Mesothelial cell of epicardium (in vitro differentiated cells): Measurements from ENCODE around the gene PXDC1. TPM values are rescaled to one million over a fixed set of nuclear protein-coding genes. Genes with fewer than 3 reads are reported as not detected.
"Not testable (repeated sequence)": the region's sequence is repeated elsewhere in the genome, so short reads cannot be mapped to it uniquely, and the experiment has no call there.

ENCODE experiments used
- DNase-seq, 2 experiments: peaks; one replicate each; pipeline ENCODE4 v3.0.0; 2021; ENCODE audit warnings: low spot score in 2 of 2; ENCODE audit not compliant: unreplicated experiment in 2 of 2
- H3K27ac Mint-ChIP-seq: 2 replicates; pipeline ENCODE4 v1.8.0; 2021; ENCODE audit warnings: mixed read lengths
- H3K27me3 Mint-ChIP-seq: 2 replicates; pipeline ENCODE4 v1.8.0; 2021; ENCODE audit warnings: low read depth, mixed read lengths
- H3K36me3 Mint-ChIP-seq: 2 replicates; pipeline ENCODE4 v1.8.0; 2021; ENCODE audit warnings: mixed read lengths
- H3K4me1 Mint-ChIP-seq: 2 replicates; pipeline ENCODE4 v1.8.0; 2021; ENCODE audit warnings: mixed read lengths
- H3K4me3 Mint-ChIP-seq: 2 replicates; pipeline ENCODE4 v1.8.0; 2021; ENCODE audit warnings: mild to moderate bottlenecking, moderate library complexity, mixed read lengths
- H3K9me3 Mint-ChIP-seq: 2 replicates; pipeline ENCODE4 v1.8.0; 2021; ENCODE audit warnings: mixed read lengths
- total RNA-seq: library from RNA; stranded (reverse); gene quantifications from 3 replicates; pipeline ENCODE4 v1.2.1, GENCODE V29; 2021
- TF ChIP-seq, protein P1 (sequence below): fragments of 200-600 bp; sonication (generic); IDR thresholded peaks from one replicate; pipeline ENCODE4 v1.5.0; 2021; ENCODE audit warnings: antibody characterized with exemption; ENCODE audit not compliant: unreplicated experiment

PXDC1 gene
- total RNA-seq, 1 donor from 2014 or later: 33.8 TPM

- TF ChIP-seq, protein P1, sequence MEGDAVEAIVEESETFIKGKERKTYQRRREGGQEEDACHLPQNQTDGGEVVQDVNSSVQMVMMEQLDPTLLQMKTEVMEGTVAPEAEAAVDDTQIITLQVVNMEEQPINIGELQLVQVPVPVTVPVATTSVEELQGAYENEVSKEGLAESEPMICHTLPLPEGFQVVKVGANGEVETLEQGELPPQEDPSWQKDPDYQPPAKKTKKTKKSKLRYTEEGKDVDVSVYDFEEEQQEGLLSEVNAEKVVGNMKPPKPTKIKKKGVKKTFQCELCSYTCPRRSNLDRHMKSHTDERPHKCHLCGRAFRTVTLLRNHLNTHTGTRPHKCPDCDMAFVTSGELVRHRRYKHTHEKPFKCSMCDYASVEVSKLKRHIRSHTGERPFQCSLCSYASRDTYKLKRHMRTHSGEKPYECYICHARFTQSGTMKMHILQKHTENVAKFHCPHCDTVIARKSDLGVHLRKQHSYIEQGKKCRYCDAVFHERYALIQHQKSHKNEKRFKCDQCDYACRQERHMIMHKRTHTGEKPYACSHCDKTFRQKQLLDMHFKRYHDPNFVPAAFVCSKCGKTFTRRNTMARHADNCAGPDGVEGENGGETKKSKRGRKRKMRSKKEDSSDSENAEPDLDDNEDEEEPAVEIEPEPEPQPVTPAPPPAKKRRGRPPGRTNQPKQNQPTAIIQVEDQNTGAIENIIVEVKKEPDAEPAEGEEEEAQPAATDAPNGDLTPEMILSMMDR: no peak
- no peak for DNase-seq
- Mint-ChIP-seq H3K4me1 (no peaks in the 10 kb centered on the region), H3K4me3 (no peak overlapping the region), H3K27ac (no peak overlapping the region), H3K27me3 (no peaks in the 10 kb centered on the region), H3K9me3 (no peaks in the 10 kb centered on the region), H3K36me3 (no peaks in the 10 kb centered on the region)
These were observed 61.0 kb downstream of the PXDC1 start for GRCh38 chr6:3690506-3690905.

GRCh38 chr6:3687847-3688246, 63.7 kb downstream of the PXDC1 start:
- Mint-ChIP-seq H3K4me1 (no peaks in the 10 kb centered on the region), H3K27me3 (no peaks in the 10 kb centered on the region), H3K27ac (no peak overlapping the region), H3K9me3 (no peaks in the 10 kb centered on the region), H3K4me3 (no peak overlapping the region), H3K36me3 (no peaks in the 10 kb centered on the region)
- no peak for DNase-seq
- TF ChIP-seq, protein P1: no peak

DNA sequence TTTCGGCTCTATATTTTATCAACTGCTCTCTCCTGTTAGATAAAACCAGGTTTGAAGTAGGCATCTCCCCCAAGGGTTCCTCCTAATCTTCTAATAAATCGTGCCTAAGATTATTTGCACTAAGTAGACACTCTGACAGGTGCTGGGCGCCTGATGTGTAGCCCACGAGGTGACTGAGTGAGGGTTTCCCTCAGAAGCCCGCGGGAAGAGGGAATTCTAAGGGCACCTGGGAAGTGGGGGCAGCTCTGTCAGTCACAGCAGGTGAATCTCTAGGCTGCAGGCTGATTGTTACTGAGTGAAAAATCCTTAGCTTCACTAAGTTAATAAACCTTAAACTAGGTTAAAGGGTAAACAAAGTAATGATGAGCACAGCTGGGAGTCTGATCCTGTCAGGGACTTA, 68.2 kb downstream of the PXDC1 start:
- H3K27me3 Mint-ChIP-seq: no peaks in the 10 kb centered on the region
- DNase-seq: no peak
- peaks cover 7% of the 10 kb centered on the region for H3K9me3 Mint-ChIP-seq
- H3K4me1 Mint-ChIP-seq: no peaks in the 10 kb centered on the region
- TF ChIP-seq, protein P1: no peak
- no peak overlapping the region for H3K27ac Mint-ChIP-seq
- no peak overlapping the region for H3K4me3 Mint-ChIP-seq
- no peaks in the 10 kb centered on the region for H3K36me3 Mint-ChIP-seq

- DNase-seq: no peak
- no peak overlapping the region for H3K27ac Mint-ChIP-seq
- H3K36me3 Mint-ChIP-seq: no peaks in the 10 kb centered on the region
- H3K4me3 Mint-ChIP-seq: no peak overlapping the region
- H3K9me3 Mint-ChIP-seq: peaks cover 37% of the 10 kb centered on the region
- no peaks in the 10 kb centered on the region for H3K4me1 Mint-ChIP-seq
- TF ChIP-seq, protein P1: no peak
- H3K27me3 Mint-ChIP-seq: no peaks in the 10 kb centered on the region
These were observed 72.6 kb downstream of the PXDC1 start for GRCh38 chr6:3678946-3679345.

GRCh38 chr6:3677751-3678150, 73.8 kb downstream of the PXDC1 start:
- not testable (repeated sequence) for H3K4me1 Mint-ChIP-seq, H3K4me3 Mint-ChIP-seq, H3K36me3 Mint-ChIP-seq, H3K27ac Mint-ChIP-seq, DNase-seq, H3K27me3 Mint-ChIP-seq
- H3K9me3 Mint-ChIP-seq: peaks cover 37% of the 10 kb centered on the region

DNA sequence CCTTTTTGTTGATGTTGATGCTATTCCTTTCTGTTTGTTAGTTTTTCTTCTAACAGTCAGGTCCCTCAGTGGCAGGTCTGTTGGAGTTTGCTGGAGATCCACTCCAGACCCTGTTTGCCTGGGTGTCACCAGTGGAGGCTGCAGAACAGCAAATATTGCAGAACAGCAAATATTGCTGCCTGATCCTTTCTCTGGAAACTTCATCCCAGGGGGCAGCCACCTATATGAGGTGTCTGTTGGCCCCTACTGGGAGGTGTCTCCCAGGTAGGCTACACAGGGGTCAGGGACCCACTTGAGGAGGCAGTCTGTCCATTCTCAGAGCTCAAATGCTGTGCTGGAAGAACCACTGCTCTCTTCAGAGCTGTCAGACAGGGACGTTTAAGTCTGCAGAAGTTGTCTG, 74.2 kb downstream of the PXDC1 start:
- H3K9me3 Mint-ChIP-seq: peaks cover 37% of the 10 kb centered on the region
- not testable (repeated sequence) for DNase-seq, H3K36me3 Mint-ChIP-seq, H3K27me3 Mint-ChIP-seq, H3K4me3 Mint-ChIP-seq, H3K4me1 Mint-ChIP-seq, H3K27ac Mint-ChIP-seq

Other genes with a start within 250 kb of the PXDC1 start
- gene FAM50B, start 97.7 kb upstream of the PXDC1 start, total RNA-seq: 7.0 to 7.9 TPM (median 7.1 TPM) in 3 replicates